ENCODE data around the gene EHMT2.

Gene EHMT2

GRCh38 chr6:31899882-31900722 is 2.6 kb upstream of the EHMT2 start:
- H3K4me1 ChIP-seq (ENCODE audit: control insufficient read depth in 1 of 2, insufficient read depth in 1 of 2, low read depth in 1 of 2, low read length in 1 of 2): peaks cover 35 to 37% of the 10 kb centered on the region in 2 experiments

GRCh38 chr6:31899215-31899614 is 1.7 kb upstream of the EHMT2 start:
- H3K4me3 ChIP-seq (ENCODE audit: low read depth in 1 of 2, low read length in 1 of 2): peak overlapping the region in 1 of 2 experiments; percentile 91
- H3K4me1 ChIP-seq (ENCODE audit: control insufficient read depth in 1 of 2, insufficient read depth in 1 of 2, low read depth in 1 of 2, low read length in 1 of 2): peaks cover 35 to 37% of the 10 kb centered on the region in 2 experiments
- H3K9me3 ChIP-seq: no peaks in the 10 kb centered on the region
- no peak overlapping the region for H3K27ac ChIP-seq
- TF ChIP-seq, protein P1, sequence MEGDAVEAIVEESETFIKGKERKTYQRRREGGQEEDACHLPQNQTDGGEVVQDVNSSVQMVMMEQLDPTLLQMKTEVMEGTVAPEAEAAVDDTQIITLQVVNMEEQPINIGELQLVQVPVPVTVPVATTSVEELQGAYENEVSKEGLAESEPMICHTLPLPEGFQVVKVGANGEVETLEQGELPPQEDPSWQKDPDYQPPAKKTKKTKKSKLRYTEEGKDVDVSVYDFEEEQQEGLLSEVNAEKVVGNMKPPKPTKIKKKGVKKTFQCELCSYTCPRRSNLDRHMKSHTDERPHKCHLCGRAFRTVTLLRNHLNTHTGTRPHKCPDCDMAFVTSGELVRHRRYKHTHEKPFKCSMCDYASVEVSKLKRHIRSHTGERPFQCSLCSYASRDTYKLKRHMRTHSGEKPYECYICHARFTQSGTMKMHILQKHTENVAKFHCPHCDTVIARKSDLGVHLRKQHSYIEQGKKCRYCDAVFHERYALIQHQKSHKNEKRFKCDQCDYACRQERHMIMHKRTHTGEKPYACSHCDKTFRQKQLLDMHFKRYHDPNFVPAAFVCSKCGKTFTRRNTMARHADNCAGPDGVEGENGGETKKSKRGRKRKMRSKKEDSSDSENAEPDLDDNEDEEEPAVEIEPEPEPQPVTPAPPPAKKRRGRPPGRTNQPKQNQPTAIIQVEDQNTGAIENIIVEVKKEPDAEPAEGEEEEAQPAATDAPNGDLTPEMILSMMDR (IDR thresholded peaks at IDR 0.05): no peak
- no peaks in the 10 kb centered on the region for H3K36me3 ChIP-seq
- H3K27me3 ChIP-seq: peaks cover 17% of the 10 kb centered on the region

More at GRCh38 chr6:31899882-31900722, 2.6 kb upstream of the EHMT2 start:
- Histone ChIP-seq H3K27ac (no peak overlapping the region), H3K36me3 (no peaks in the 10 kb centered on the region), H3K9me3 (no peaks in the 10 kb centered on the region), H3K4me3 (ENCODE audit: low read depth in 1 of 2, low read length in 1 of 2) (no peak overlapping the region), H3K27me3 (peaks cover 26% of the 10 kb centered on the region)
- TF ChIP-seq, protein P1 (IDR thresholded peaks at IDR 0.05): no peak

GRCh38 chr6:31898383-31899011 is 999 bp upstream of the EHMT2 start:
- TF ChIP-seq, protein P1 (IDR thresholded peaks at IDR 0.05): no peak
- H3K4me1 ChIP-seq (ENCODE audit: control insufficient read depth in 1 of 2, insufficient read depth in 1 of 2, low read depth in 1 of 2, low read length in 1 of 2): peaks cover 35 to 37% of the 10 kb centered on the region in 2 experiments

DNA sequence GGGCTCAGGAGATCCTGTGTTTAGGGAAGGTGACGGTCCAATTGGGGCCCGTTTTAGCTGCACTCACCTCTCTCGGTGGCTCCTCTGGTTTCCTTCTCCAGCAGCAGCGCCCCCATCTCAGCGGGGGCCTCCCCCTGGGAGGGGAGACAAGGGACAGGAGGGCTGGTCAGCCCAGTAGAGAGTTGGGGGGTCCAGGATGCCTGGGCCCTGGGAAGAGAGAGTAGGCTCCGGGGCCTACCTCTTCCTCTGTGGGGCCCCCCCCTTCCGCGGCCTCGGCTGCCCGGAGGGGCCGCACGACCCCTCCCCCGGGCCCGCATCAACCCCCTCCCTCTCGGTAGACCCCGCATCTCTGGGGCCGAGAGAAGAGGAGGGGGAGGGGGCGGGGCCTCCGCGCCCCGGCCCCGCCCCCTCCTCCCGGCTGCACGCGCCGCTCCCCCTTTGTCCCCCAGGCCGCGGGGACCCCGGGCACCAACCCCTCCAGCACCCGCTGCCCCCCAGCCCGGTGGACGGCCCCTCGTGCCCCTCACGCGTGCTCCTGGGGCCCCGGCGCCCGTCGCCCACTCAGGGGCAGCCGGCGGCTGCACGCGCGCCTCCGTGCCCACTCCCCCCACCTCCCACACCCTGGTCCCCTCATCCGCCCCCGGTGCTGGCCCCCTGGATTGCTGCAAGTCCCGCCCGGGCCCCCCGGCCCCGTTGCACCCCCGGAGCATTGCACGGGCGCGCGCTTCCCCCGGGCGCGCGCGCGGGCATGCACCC is 464 bp downstream of the EHMT2 start:
- peak overlapping the region; percentile 77 for H3K27ac ChIP-seq

More at GRCh38 chr6:31898383-31899011, 999 bp upstream of the EHMT2 start:
- H3K9me3 ChIP-seq: no peaks in the 10 kb centered on the region
- H3K27me3 ChIP-seq: peaks cover 13% of the 10 kb centered on the region
- H3K36me3 ChIP-seq: no peaks in the 10 kb centered on the region
- peak overlapping the region; percentile 77 for H3K27ac ChIP-seq
- H3K4me3 ChIP-seq (ENCODE audit: low read depth in 1 of 2, low read length in 1 of 2): peak overlapping the region; percentile 89 to 91

DNA sequence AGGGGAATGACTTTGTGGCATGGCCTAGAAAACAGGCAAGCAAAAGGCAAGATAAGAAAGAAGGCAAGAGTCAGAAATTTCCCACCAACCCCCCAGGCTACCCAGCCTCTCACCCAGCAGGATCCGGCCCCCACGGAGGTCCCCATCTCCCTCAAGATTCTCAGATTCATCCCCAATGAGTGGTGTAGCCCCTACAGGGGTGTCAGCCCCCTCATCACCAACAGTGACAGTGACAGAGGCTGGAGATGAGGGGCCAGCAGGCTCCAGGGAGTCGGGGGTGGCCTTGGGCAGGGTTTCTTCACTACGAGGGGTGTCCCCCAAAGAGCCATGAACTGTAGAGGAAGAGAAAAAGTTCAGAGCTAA is 1.0 kb downstream of the EHMT2 start:
- no peaks in the 10 kb centered on the region for H3K9me3 ChIP-seq

More for the DNA sequence above, 464 bp downstream of the EHMT2 start:
- peak overlapping the region; percentile 89 to 91 for H3K4me3 ChIP-seq (ENCODE audit: low read depth in 1 of 2, low read length in 1 of 2)
- H3K36me3 ChIP-seq: peaks cover 4% of the 10 kb centered on the region
- TF ChIP-seq, protein P1 (IDR thresholded peaks at IDR 0.05): no peak
- peaks cover 22 to 23% of the 10 kb centered on the region in 2 experiments for H3K4me1 ChIP-seq (ENCODE audit: control insufficient read depth in 1 of 2, insufficient read depth in 1 of 2, low read depth in 1 of 2, low read length in 1 of 2)
- H3K27me3 ChIP-seq: no peaks in the 10 kb centered on the region
- no peaks in the 10 kb centered on the region for H3K9me3 ChIP-seq

More for the DNA sequence above, 1.0 kb downstream of the EHMT2 start:
- Histone ChIP-seq H3K36me3 (peaks cover 4% of the 10 kb centered on the region), H3K4me3 (ENCODE audit: low read depth in 1 of 2, low read length in 1 of 2) (peak overlapping the region in 1 of 2 experiments; percentile 89), H3K4me1 (ENCODE audit: control insufficient read depth in 1 of 2, insufficient read depth in 1 of 2, low read depth in 1 of 2, low read length in 1 of 2) (peaks cover 22 to 23% of the 10 kb centered on the region in 2 experiments), H3K27me3 (no peaks in the 10 kb centered on the region), H3K27ac (peak overlapping the region; percentile 77)
- TF ChIP-seq, protein P1 (IDR thresholded peaks at IDR 0.05): no peak

Measured in neutrophil (primary cell).